Neural cell (in vitro differentiated cells): ENCODE results near the gene BCAS4. TPM values are rescaled to one million over a fixed set of nuclear protein-coding genes. Genes with fewer than 3 reads are reported as not detected.

Experiments
- H2AFZ ChIP-seq: fragments of 200-600, 300-800 bp; sonication (generic), shearing (Covaris generic); 2 replicates; pipeline ENCODE4 v1.6.0; 2014; ENCODE audit warnings: low read depth, mild to moderate bottlenecking, antibody characterized with exemption, low read length, moderate library complexity
- H3F3A ChIP-seq: fragments of 200-600 bp; shearing (Covaris generic); 2 replicates; pipeline ENCODE4 v1.6.1; 2016; ENCODE audit warnings: mild to moderate bottlenecking, moderate library complexity, mixed read lengths, antibody characterized with exemption, low read length; ENCODE audit not compliant: insufficient read depth, poor library complexity, severe bottlenecking
- H3K27ac ChIP-seq: fragments of 200-600, 300-800 bp; sonication (generic), shearing (Covaris generic); 2 replicates; pipeline ENCODE4 v1.5.1; 2014; ENCODE audit warnings: mild to moderate bottlenecking, low read length, moderate library complexity
- H3K27me3 ChIP-seq: fragments of 300-800, 200-600 bp; sonication (generic), shearing (Covaris generic); 2 replicates; pipeline ENCODE4 v1.6.0; 2014; ENCODE audit warnings: mild to moderate bottlenecking, low read depth, low read length, moderate library complexity; ENCODE audit not compliant: insufficient read depth
- H3K36me3 ChIP-seq: fragments of 300-800, 200-600 bp; sonication (generic), shearing (Covaris generic); 2 replicates; pipeline ENCODE4 v1.5.1; 2014; ENCODE audit warnings: mild to moderate bottlenecking, antibody characterized with exemption, low read length, moderate library complexity; ENCODE audit not compliant: insufficient read depth
- H3K4me2 ChIP-seq: fragments of 300-800, 200-600 bp; sonication (generic), shearing (Covaris generic); 2 replicates; pipeline ENCODE4 v1.6.0; 2014; ENCODE audit warnings: mild to moderate bottlenecking, low read length
- H3K4me3 ChIP-seq: fragments of 300-800, 200-600 bp; sonication (generic), shearing (Covaris generic); 2 replicates; pipeline ENCODE4 v1.5.1; 2014; ENCODE audit warnings: mild to moderate bottlenecking, low read length, moderate library complexity
- H3K79me2 ChIP-seq: fragments of 200-600 bp; shearing (Covaris generic); replicated peaks from 2 replicates; pipeline ENCODE4 v1.6.0; 2014; ENCODE audit warnings: mild to moderate bottlenecking, low read length, moderate library complexity; ENCODE audit not compliant: insufficient read depth
- H3K9ac ChIP-seq: fragments of 300-800, 200-600 bp; sonication (generic), shearing (Covaris generic); 2 replicates; pipeline ENCODE4 v1.6.1; 2016; ENCODE audit warnings: mild to moderate bottlenecking, low read length, mixed read lengths
- H3K9me2 ChIP-seq: fragments of 200-600 bp; shearing (Covaris generic); 2 replicates; pipeline ENCODE4 v1.6.1; 2016; ENCODE audit warnings: mild to moderate bottlenecking, low read length, mixed read lengths; ENCODE audit not compliant: insufficient read depth
- H3K9me3 ChIP-seq: fragments of 200-600, 300-800 bp; sonication (generic), shearing (Covaris generic); 2 replicates; pipeline ENCODE4 v1.6.1; 2016; ENCODE audit warnings: mild to moderate bottlenecking, mixed run types, low read length, moderate library complexity, mixed read lengths
- H4K20me1 ChIP-seq: fragments of 200-600 bp; shearing (Covaris generic); 2 replicates; pipeline ENCODE4 v1.6.1; 2016; ENCODE audit warnings: mild to moderate bottlenecking, mixed run types; ENCODE audit not compliant: insufficient read depth
- CTCF ChIP-seq: fragments of 450-650 bp; IDR thresholded peaks from 2 replicates; pipeline ENCODE4 v1.5.1; 2014; ENCODE audit warnings: antibody characterized with exemption, mild to moderate bottlenecking, moderate library complexity; ENCODE audit not compliant: poor library complexity, severe bottlenecking
- EP300 ChIP-seq: fragments of 450-650 bp; conservative IDR thresholded peaks from 2 replicates; pipeline ENCODE4 v1.6.1; 2014; ENCODE audit warnings: antibody characterized with exemption, mild to moderate bottlenecking, moderate library complexity; ENCODE audit not compliant: poor library complexity, severe bottlenecking
- EZH2 ChIP-seq: fragments of 200-600, 300-800 bp; shearing (Covaris generic), sonication (generic); IDR thresholded peaks from 2 replicates; pipeline ENCODE4 v1.6.1; 2014; ENCODE audit warnings: antibody characterized with exemption, low read length, borderline replicate concordance, mild to moderate bottlenecking; ENCODE audit not compliant: insufficient read depth, poor library complexity, severe bottlenecking
- MXI1 ChIP-seq: fragments of 450-650 bp; conservative IDR thresholded peaks from 2 replicates; pipeline ENCODE4 v1.6.1; 2014; ENCODE audit warnings: antibody characterized with exemption, mild to moderate bottlenecking; ENCODE audit not compliant: poor library complexity, severe bottlenecking
- POLR2AphosphoS5 ChIP-seq: IDR thresholded peaks from 2 replicates; pipeline ENCODE4 v1.6.1; 2012
- RAD21 ChIP-seq: fragments of 450-650 bp; conservative IDR thresholded peaks from 2 replicates; pipeline ENCODE4 v1.6.1; 2014; ENCODE audit warnings: antibody characterized with exemption, mild to moderate bottlenecking, moderate library complexity
- REST ChIP-seq: IDR thresholded peaks from 2 replicates; pipeline ENCODE4 v1.6.1; 2012; ENCODE audit warnings: borderline replicate concordance
- SMC3 ChIP-seq: fragments of 450-650 bp; conservative IDR thresholded peaks from 2 replicates; pipeline ENCODE4 v1.6.1; 2014; ENCODE audit warnings: antibody characterized with exemption, mild to moderate bottlenecking, moderate library complexity; ENCODE audit not compliant: poor library complexity
- TAF1 ChIP-seq: IDR thresholded peaks from 2 replicates; pipeline ENCODE4 v1.6.1; 2012; ENCODE audit warnings: low read depth
- polyA plus RNA-seq: library from polyadenylated mRNA; depleted of rRNA; stranded (reverse); fragments of >200 nt; gene quantifications from 2 replicates; pipeline ENCODE4 v1.2.3, GENCODE V29; 2014

Gene BCAS4
- polyA plus RNA-seq, 1 donor from 2014 or later = 24.6 TPM

GRCh38 chr20:50814438-50815161, 19.7 kb downstream of the BCAS4 start:
- TF ChIP-seq SMC3 (no peak), POLR2AphosphoS5 (no peak), EZH2 (no peak), CTCF (no peak), MXI1 (no peak), TAF1 (no peak), RAD21 (no peak), EP300 (no peak), REST (no peak)
- no peaks in the 10 kb centered on the region for H3K9me2 ChIP-seq
- no peaks in the 10 kb centered on the region for H3F3A ChIP-seq
- H2AFZ ChIP-seq = no peak overlapping the region
- H3K79me2 ChIP-seq = no peaks in the 10 kb centered on the region
- H3K27me3 ChIP-seq = no peaks in the 10 kb centered on the region
- no peaks in the 10 kb centered on the region for H3K36me3 ChIP-seq
- H3K9me3 ChIP-seq = no peaks in the 10 kb centered on the region
- H3K4me2 ChIP-seq = no peak overlapping the region
- no peak overlapping the region for H3K27ac ChIP-seq
- no peak overlapping the region for H3K4me3 ChIP-seq
- H3K9ac ChIP-seq = no peak overlapping the region
- H4K20me1 ChIP-seq = no peaks in the 10 kb centered on the region

GRCh38 chr20:50815162-50815989, 20.5 kb downstream of the BCAS4 start:
- Histone ChIP-seq H4K20me1 (no peaks in the 10 kb centered on the region), H3F3A (no peaks in the 10 kb centered on the region), H3K4me2 (no peak overlapping the region), H2AFZ (no peak overlapping the region), H3K79me2 (no peaks in the 10 kb centered on the region), H3K36me3 (no peaks in the 10 kb centered on the region), H3K9ac (no peak overlapping the region), H3K27me3 (no peaks in the 10 kb centered on the region), H3K27ac (no peak overlapping the region), H3K4me3 (no peak overlapping the region), H3K9me3 (no peaks in the 10 kb centered on the region), H3K9me2 (no peaks in the 10 kb centered on the region)
- no peak for TF ChIP-seq EP300
- no peak for TF ChIP-seq POLR2AphosphoS5
- no peak for TF ChIP-seq RAD21
- no peak for TF ChIP-seq SMC3
- no peak for TF ChIP-seq TAF1
- no peak for TF ChIP-seq REST
- TF ChIP-seq EZH2 = no peak
- no peak for TF ChIP-seq CTCF
- no peak for TF ChIP-seq MXI1
